Esophagus muscularis mucosa (tissue), 4 donors: ENCODE data around the gene CLRN3.

Source experiments
- EP300 ChIP-seq: sonication (generic); formaldehyde crosslinking; IDR thresholded peaks from one replicate; pipeline ENCODE4 v1.6.1; 2017; ENCODE audit warnings: antibody characterized with exemption
- POLR2A ChIP-seq: fragments of 450-650 bp; IDR thresholded peaks from one replicate; pipeline ENCODE4 v1.6.1; 2017; ENCODE audit warnings: antibody characterized with exemption, moderate library complexity, mild to moderate bottlenecking, low read depth
- POLR2AphosphoS5 ChIP-seq, 2 donors: sonication (generic); formaldehyde crosslinking; IDR thresholded peaks; one replicate each; pipeline ENCODE4 v1.6.1; 2017; ENCODE audit warnings: antibody characterized with exemption in 2 of 2
- TF ChIP-seq, protein P1 (sequence below), 3 experiments: fragments of 200-600 bp in 2 of 3; fragments of 450-650 bp in 1 of 3; sonication (generic) in 2 of 3; IDR thresholded peaks; one replicate each; pipeline ENCODE4 v1.5.1; 2017 to 2019; ENCODE audit warnings: antibody characterized with exemption in 3 of 3, mild to moderate bottlenecking in 2 of 3, moderate library complexity in 1 of 3

DNA sequence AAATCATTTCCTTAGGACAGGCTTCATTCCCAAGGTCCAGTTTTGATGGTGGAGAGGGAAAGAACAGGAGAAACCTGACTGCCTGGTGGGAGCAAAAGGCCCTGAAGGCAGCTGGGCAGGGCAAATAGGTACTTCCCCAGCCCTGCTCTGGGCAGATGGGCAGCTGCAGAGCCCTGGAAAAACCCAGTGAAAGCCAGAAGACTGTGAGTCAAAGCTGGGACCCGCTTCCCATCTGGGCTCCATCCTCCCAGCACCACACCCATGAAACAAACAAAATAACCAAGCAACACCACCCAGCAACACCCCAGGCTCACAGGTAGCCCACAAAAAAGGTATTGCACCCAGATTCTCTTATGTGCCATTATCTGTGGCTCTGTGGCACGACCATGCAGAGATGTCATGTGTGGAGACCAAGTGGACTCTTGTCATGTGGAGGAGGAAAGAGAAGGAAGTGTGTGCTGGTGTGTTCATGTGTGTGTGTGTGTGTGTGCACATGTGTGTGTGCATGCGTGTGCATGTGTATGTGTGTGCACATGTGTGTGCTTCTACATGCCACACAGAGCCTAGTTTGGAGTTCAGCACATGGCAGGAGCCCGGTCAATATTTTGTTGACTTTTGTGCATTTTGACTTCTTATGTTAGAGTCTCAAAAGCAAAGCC, 9.8 kb downstream of the CLRN3 start:
- TF ChIP-seq, protein P1, sequence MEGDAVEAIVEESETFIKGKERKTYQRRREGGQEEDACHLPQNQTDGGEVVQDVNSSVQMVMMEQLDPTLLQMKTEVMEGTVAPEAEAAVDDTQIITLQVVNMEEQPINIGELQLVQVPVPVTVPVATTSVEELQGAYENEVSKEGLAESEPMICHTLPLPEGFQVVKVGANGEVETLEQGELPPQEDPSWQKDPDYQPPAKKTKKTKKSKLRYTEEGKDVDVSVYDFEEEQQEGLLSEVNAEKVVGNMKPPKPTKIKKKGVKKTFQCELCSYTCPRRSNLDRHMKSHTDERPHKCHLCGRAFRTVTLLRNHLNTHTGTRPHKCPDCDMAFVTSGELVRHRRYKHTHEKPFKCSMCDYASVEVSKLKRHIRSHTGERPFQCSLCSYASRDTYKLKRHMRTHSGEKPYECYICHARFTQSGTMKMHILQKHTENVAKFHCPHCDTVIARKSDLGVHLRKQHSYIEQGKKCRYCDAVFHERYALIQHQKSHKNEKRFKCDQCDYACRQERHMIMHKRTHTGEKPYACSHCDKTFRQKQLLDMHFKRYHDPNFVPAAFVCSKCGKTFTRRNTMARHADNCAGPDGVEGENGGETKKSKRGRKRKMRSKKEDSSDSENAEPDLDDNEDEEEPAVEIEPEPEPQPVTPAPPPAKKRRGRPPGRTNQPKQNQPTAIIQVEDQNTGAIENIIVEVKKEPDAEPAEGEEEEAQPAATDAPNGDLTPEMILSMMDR (IDR thresholded peaks at IDR 0.05), result no peak
- TF ChIP-seq POLR2AphosphoS5 (IDR thresholded peaks at IDR 0.05) (no peak), POLR2A (no peak), EP300 (no peak)
